Measurements from ENCODE around the gene KCNMB2. TPM values are rescaled to one million over a fixed set of nuclear protein-coding genes. Genes with fewer than 3 reads are reported as not detected.

Gene KCNMB2
- total RNA-seq, 3 donors from 2014 or later, result 0.19 to 1.3 TPM; not detected in 1

GRCh38 chr3:178507507-178508442, 28.5 kb upstream of the KCNMB2 start:
- ATAC-seq, result peak; percentile 84
- intact Hi-C loops (cut with DNase I, micrococcal nuclease), result no loop called here
- TF ChIP-seq CTCF (IDR thresholded peaks at IDR 0.05), result no peak

GRCh38 chr3:178508443-178508825, 27.8 kb upstream of the KCNMB2 start:
- Histone ChIP-seq H3K36me3 (ENCODE audit: low read depth) (no peaks in the 10 kb centered on the region), H3K9me3 (no peaks in the 10 kb centered on the region), H3K4me1 (ENCODE audit: low read depth) (peaks cover 10% of the 10 kb centered on the region), H3K4me3 (no peak overlapping the region)
- DNase-seq (no peak), ATAC-seq (peak; percentile 45)
- intact Hi-C loops (cut with DNase I, micrococcal nuclease), result no loop called here
- no peak for TF ChIP-seq CTCF (IDR thresholded peaks at IDR 0.05)

More at GRCh38 chr3:178507507-178508442, 28.5 kb upstream of the KCNMB2 start:
- Histone ChIP-seq H3K4me3 (no peak overlapping the region), H3K9me3 (no peaks in the 10 kb centered on the region), H3K36me3 (ENCODE audit: low read depth) (no peaks in the 10 kb centered on the region), H3K4me1 (ENCODE audit: low read depth) (peaks cover 10% of the 10 kb centered on the region)
- DNase-seq, result no peak

- H3K4me1 ChIP-seq (ENCODE audit: low read depth), result peaks cover 5% of the 10 kb centered on the region
- H3K9me3 ChIP-seq, result no peaks in the 10 kb centered on the region
- no peak for TF ChIP-seq CTCF (IDR thresholded peaks at IDR 0.05)
- DNase-seq (no peak), ATAC-seq (no peak)
- no peaks in the 10 kb centered on the region for H3K36me3 ChIP-seq (ENCODE audit: low read depth)
- intact Hi-C loops (cut with DNase I, micrococcal nuclease), result no loop called here
- no peak overlapping the region for H3K4me3 ChIP-seq
Measured at GRCh38 chr3:178510496-178510895, 25.7 kb upstream of the KCNMB2 start.

- Histone ChIP-seq H3K4me1 (ENCODE audit: low read depth) (peaks cover 5% of the 10 kb centered on the region), H3K36me3 (ENCODE audit: low read depth) (no peaks in the 10 kb centered on the region), H3K9me3 (no peaks in the 10 kb centered on the region), H3K4me3 (no peak overlapping the region)
- intact Hi-C loops (cut with DNase I, micrococcal nuclease), result no loop called here
- TF ChIP-seq CTCF (IDR thresholded peaks at IDR 0.05), result no peak
- no peak for DNase-seq
- no peak for ATAC-seq
Measured at GRCh38 chr3:178512647-178513046, 23.6 kb upstream of the KCNMB2 start.

- no peak for TF ChIP-seq CTCF (IDR thresholded peaks at IDR 0.05)
- intact Hi-C loops (cut with DNase I, micrococcal nuclease), result no loop called here
- Histone ChIP-seq H3K9me3 (no peaks in the 10 kb centered on the region), H3K36me3 (ENCODE audit: low read depth) (no peaks in the 10 kb centered on the region), H3K4me1 (ENCODE audit: low read depth) (no peaks in the 10 kb centered on the region), H3K4me3 (no peak overlapping the region)
- ATAC-seq, result no peak
- no peak for DNase-seq
Measured at GRCh38 chr3:178513546-178514380, 22.5 kb upstream of the KCNMB2 start.
